ENCODE measurements around the gene CYSRT1. TPM values are rescaled to one million over a fixed set of nuclear protein-coding genes. Genes with fewer than 3 reads are reported as not detected.

The CYSRT1 gene
- total RNA-seq, 1 donor from 2014 or later, result not detected

DNA sequence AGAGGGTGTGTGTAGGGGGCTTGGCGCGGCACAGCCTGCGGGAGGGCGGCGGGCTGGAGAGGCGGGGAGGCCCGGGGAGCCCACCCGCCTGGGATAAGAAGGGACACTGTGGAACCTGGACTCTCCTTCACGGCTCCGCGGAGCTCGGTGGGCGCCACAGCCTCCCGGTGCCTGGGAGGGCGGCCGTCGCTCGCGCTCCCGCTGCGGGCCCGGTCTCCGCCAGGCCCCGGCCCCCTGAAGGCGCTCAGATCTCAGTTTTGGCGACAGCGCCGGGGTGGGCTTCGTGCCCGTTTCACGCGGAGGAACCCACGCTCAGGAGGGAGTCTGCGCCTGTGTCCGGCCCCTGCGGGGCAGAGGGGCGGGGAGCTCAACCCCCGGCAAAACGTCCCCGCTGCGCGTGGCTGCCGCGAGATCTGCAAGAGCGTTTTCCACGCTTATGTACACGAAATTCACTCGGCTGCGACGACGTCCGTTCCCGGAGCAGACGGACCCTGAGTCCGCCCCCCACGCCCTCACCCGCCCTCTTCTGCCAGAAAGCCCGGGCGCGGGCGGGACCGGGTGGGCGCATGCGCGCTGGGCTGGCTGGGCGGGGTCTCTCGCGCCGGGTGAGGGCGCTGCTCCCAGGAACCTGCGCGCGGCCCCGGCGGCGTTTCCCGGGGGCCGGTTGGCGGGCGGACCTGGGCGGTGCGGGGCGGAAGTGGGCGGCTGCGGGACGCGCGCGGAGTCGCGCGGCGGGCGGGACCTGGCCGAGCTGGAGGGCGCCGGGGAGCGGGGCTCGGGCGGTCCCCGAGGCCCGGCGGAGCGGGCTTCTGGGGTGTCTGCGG lies 29.9 kb downstream of the CYSRT1 start, which contains the start of gene NELFB:
NELFB (plus strand) TSS at position 704 of the 824 bp plus-strand sequence.
- peak within 1 kb of the TSS; percentile 9 for H3K27ac ChIP-seq

DNA sequence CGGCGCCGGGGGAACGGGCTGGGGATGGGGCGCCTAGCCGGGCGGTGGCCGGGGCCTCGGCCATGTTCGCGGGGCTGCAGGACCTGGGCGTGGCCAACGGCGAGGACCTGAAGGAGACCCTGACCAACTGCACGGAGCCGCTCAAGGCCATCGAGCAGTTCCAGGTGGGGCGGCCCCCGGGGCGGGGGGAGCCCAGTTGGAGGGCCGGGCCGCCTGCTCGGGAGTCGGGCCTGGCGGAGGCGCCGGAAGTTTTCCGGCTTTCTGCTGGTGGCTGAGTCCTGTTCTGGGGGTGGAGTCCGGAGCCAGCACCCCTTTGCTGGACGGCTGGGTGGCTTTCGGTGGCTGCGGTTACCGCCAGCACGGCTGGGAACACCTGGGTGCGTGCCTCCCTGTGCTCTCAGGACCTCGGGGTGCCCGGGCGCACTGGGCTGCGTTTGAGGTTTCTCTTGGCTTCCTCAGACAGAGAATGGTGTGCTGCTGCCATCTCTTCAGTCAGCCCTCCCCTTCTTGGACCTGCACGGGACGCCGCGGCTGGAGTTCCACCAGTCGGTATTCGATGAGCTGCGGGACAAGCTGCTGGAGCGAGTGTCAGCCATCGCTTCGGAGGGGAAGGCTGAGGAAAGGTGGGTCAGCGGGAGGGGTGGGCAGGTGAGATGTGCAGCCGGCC lies 30.6 kb downstream of the CYSRT1 start:
- H3K27me3 Mint-ChIP-seq (ENCODE audit: insufficient read depth, low read depth), result peaks cover 9% of the 10 kb centered on the region
- peak overlapping the region; percentile 99 for H3K4me3 ChIP-seq
- H4K20me1 ChIP-seq (ENCODE audit: low read depth), result peaks cover 19% of the 10 kb centered on the region
- no peak overlapping the region for H3K27ac Mint-ChIP-seq
- no peak for TF ChIP-seq EZH2 (IDR thresholded peaks at IDR 0.05)
- TF ChIP-seq EZH2phosphoT487 (IDR thresholded peaks at IDR 0.05), result no peak
- TF ChIP-seq, protein P1, sequence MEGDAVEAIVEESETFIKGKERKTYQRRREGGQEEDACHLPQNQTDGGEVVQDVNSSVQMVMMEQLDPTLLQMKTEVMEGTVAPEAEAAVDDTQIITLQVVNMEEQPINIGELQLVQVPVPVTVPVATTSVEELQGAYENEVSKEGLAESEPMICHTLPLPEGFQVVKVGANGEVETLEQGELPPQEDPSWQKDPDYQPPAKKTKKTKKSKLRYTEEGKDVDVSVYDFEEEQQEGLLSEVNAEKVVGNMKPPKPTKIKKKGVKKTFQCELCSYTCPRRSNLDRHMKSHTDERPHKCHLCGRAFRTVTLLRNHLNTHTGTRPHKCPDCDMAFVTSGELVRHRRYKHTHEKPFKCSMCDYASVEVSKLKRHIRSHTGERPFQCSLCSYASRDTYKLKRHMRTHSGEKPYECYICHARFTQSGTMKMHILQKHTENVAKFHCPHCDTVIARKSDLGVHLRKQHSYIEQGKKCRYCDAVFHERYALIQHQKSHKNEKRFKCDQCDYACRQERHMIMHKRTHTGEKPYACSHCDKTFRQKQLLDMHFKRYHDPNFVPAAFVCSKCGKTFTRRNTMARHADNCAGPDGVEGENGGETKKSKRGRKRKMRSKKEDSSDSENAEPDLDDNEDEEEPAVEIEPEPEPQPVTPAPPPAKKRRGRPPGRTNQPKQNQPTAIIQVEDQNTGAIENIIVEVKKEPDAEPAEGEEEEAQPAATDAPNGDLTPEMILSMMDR (IDR thresholded peaks at IDR 0.05), result no peak
- H3K9ac ChIP-seq, result peak overlapping the region; percentile 94
- H3K4me1 ChIP-seq, result peaks cover 31% of the 10 kb centered on the region
- H3K9me3 ChIP-seq (ENCODE audit: low read depth), result no peaks in the 10 kb centered on the region
- H3K9me3 Mint-ChIP-seq, result no peaks in the 10 kb centered on the region
- H3K36me3 Mint-ChIP-seq, result peaks cover 9% of the 10 kb centered on the region
- peak overlapping the region; percentile 9 for H3K27ac ChIP-seq
- no peak for DNase-seq (ENCODE audit: low spot score)
- H2AFZ ChIP-seq (replicated peaks), result peak overlapping the region; percentile 83
- H3K27me3 ChIP-seq, result peaks cover 6% of the 10 kb centered on the region
- H3K4me1 Mint-ChIP-seq, result peaks cover 23% of the 10 kb centered on the region
- peak overlapping the region; percentile 99 for H3K4me2 ChIP-seq
- H3F3A ChIP-seq (ENCODE audit: low read depth), result peaks cover 12% of the 10 kb centered on the region
- H3K79me2 ChIP-seq (ENCODE audit: low read depth), result peaks cover 20% of the 10 kb centered on the region
- H3K4me3 Mint-ChIP-seq, result peak overlapping the region; percentile 90
- H3K36me3 ChIP-seq, result no peaks in the 10 kb centered on the region

More for the DNA sequence above, 29.9 kb downstream of the CYSRT1 start, which contains the start of gene NELFB:
- peaks cover 27% of the 10 kb centered on the region for H3K4me1 Mint-ChIP-seq
- H3F3A ChIP-seq (ENCODE audit: low read depth), result peaks cover 10% of the 10 kb centered on the region
- H3K4me1 ChIP-seq, result peaks cover 31% of the 10 kb centered on the region
- TF ChIP-seq, protein P1 (IDR thresholded peaks at IDR 0.05), result peak; percentile 23
- TF ChIP-seq EZH2phosphoT487 (IDR thresholded peaks at IDR 0.05), result no peak
- peak within 1 kb of the TSS; percentile 94 for H3K9ac ChIP-seq
- H3K9me3 Mint-ChIP-seq, result no peaks in the 10 kb centered on the region
- peak within 1 kb of the TSS; percentile 95 for H3K4me3 Mint-ChIP-seq
- no peaks in the 10 kb centered on the region for H3K9me3 ChIP-seq (ENCODE audit: low read depth)
- peak within 1 kb of the TSS; percentile 99 for H3K4me3 ChIP-seq
- H3K27me3 ChIP-seq, result peaks cover 6% of the 10 kb centered on the region
- H3K27me3 Mint-ChIP-seq (ENCODE audit: insufficient read depth, low read depth), result peaks cover 9% of the 10 kb centered on the region
- H3K4me2 ChIP-seq, result peak within 1 kb of the TSS; percentile 100
- peaks cover 20% of the 10 kb centered on the region for H3K79me2 ChIP-seq (ENCODE audit: low read depth)
- DNase-seq (ENCODE audit: low spot score), result peak; percentile 94
- no peaks in the 10 kb centered on the region for H3K36me3 ChIP-seq
- peak within 1 kb of the TSS; percentile 99 for H3K27ac Mint-ChIP-seq
- peak within 1 kb of the TSS; percentile 83 for H2AFZ ChIP-seq (replicated peaks)
- peaks cover 9% of the 10 kb centered on the region for H3K36me3 Mint-ChIP-seq
- peaks cover 19% of the 10 kb centered on the region for H4K20me1 ChIP-seq (ENCODE audit: low read depth)

DNA sequence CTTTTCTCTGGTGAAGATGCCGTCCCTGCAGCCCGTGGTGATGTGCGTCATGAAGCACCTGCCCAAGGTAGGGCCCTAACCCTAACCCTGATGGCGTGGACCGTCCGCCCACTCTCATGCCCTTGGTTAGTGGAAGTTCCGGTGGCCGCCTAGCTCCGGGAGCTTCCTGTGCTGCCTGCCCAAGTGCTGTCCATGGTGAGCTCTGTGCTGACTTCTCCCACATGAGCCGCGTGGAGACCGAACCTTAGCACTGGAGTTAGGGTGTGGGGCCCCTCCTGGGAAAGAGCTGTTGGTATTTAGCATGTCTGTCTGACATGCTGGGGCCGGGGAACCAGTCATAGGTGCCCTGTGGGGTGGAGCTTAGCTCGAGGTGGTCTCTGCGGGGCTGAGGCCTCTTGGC lies 31.4 kb downstream of the CYSRT1 start:
- Mint-ChIP-seq H3K4me1 (peaks cover 20% of the 10 kb centered on the region), H3K27ac (no peak overlapping the region), H3K27me3 (ENCODE audit: insufficient read depth, low read depth) (peaks cover 9% of the 10 kb centered on the region), H3K4me3 (peak overlapping the region; percentile 90), H3K36me3 (peaks cover 9% of the 10 kb centered on the region), H3K9me3 (no peaks in the 10 kb centered on the region)
- H3K4me3 ChIP-seq, result peak overlapping the region; percentile 99
- H3K9me3 ChIP-seq (ENCODE audit: low read depth), result no peaks in the 10 kb centered on the region
- no peak overlapping the region for H3K9ac ChIP-seq
- H3K79me2 ChIP-seq (ENCODE audit: low read depth), result peaks cover 20% of the 10 kb centered on the region
- TF ChIP-seq, protein P1 (IDR thresholded peaks at IDR 0.05), result no peak
- TF ChIP-seq EZH2phosphoT487 (IDR thresholded peaks at IDR 0.05) (no peak), EZH2 (IDR thresholded peaks at IDR 0.05) (no peak)
- H2AFZ ChIP-seq (replicated peaks), result no peak overlapping the region
- H3F3A ChIP-seq (ENCODE audit: low read depth), result peaks cover 18% of the 10 kb centered on the region
- H3K36me3 ChIP-seq, result no peaks in the 10 kb centered on the region
- H3K27me3 ChIP-seq, result peaks cover 6% of the 10 kb centered on the region
- H3K4me1 ChIP-seq, result peaks cover 25% of the 10 kb centered on the region
- peaks cover 19% of the 10 kb centered on the region for H4K20me1 ChIP-seq (ENCODE audit: low read depth)
- DNase-seq (ENCODE audit: low spot score), result no peak
- no peak overlapping the region for H3K27ac ChIP-seq
- H3K4me2 ChIP-seq, result peak overlapping the region; percentile 99

All from neural progenitor cell (in vitro differentiated cells).